WERI-Rb-1 (cell line): ENCODE data around the gene RGL3.
"Not testable (repeated sequence)": the region's sequence is repeated elsewhere in the genome, so short reads cannot be mapped to it uniquely, and the experiment has no call there.

Experiments used
- DNase-seq: peaks from one replicate; pipeline ENCODE4 v3.0.0-alpha.2; 2020
- H3K27ac ChIP-seq: fragments of 250-450 bp; sonication (Bioruptor Pico); 2 replicates; pipeline ENCODE4 v1.5.1; 2020; ENCODE audit warnings: mild to moderate bottlenecking, moderate library complexity
- H3K27me3 ChIP-seq: fragments of 250-450 bp; sonication (Bioruptor Pico); 2 replicates; pipeline ENCODE4 v1.5.1; 2021; ENCODE audit warnings: mild to moderate bottlenecking, low read depth, moderate library complexity; ENCODE audit not compliant: insufficient read depth, severe bottlenecking
- H3K36me3 ChIP-seq: fragments of 250-450 bp; sonication (Bioruptor Pico); 2 replicates; pipeline ENCODE4 v1.5.1; 2020; ENCODE audit warnings: mild to moderate bottlenecking, moderate library complexity
- H3K4me3 ChIP-seq: 2 replicates; pipeline ENCODE4 v1.5.1; 2011; ENCODE audit warnings: low read depth, mild to moderate bottlenecking, control low read depth, low read length
- H3K9me3 ChIP-seq: fragments of 250-450 bp; sonication (Bioruptor Pico); 2 replicates; pipeline ENCODE4 v1.5.1; 2021; ENCODE audit warnings: mild to moderate bottlenecking, moderate library complexity; ENCODE audit not compliant: severe bottlenecking
- TF ChIP-seq, protein P1 (sequence below): IDR thresholded peaks from 2 replicates; pipeline ENCODE4 v1.5.1; 2011; ENCODE audit warnings: low read depth, mild to moderate bottlenecking, control low read depth, inconsistent platforms, low read length

RGL3 gene

GRCh38 chr19:11435057-11435832 lies 16.1 kb upstream of the RGL3 start, which contains the start of the genes ODAD3 and PRKCSH:
ODAD3 (minus strand) TSS chr19:11435121; CDS start chr19:11435016, 105 bp downstream.
PRKCSH (plus strand) TSS chr19:11435635; CDS start chr19:11436118, 483 bp downstream.
- peak; percentile 99 for DNase-seq
- peak within 1 kb of the TSS; percentile 86 for H3K27ac ChIP-seq
- H3K9me3 ChIP-seq: no peaks in the 10 kb centered on the region
- TF ChIP-seq, protein P1, sequence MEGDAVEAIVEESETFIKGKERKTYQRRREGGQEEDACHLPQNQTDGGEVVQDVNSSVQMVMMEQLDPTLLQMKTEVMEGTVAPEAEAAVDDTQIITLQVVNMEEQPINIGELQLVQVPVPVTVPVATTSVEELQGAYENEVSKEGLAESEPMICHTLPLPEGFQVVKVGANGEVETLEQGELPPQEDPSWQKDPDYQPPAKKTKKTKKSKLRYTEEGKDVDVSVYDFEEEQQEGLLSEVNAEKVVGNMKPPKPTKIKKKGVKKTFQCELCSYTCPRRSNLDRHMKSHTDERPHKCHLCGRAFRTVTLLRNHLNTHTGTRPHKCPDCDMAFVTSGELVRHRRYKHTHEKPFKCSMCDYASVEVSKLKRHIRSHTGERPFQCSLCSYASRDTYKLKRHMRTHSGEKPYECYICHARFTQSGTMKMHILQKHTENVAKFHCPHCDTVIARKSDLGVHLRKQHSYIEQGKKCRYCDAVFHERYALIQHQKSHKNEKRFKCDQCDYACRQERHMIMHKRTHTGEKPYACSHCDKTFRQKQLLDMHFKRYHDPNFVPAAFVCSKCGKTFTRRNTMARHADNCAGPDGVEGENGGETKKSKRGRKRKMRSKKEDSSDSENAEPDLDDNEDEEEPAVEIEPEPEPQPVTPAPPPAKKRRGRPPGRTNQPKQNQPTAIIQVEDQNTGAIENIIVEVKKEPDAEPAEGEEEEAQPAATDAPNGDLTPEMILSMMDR: peak; percentile 92
- no peaks in the 10 kb centered on the region for H3K27me3 ChIP-seq
- peaks cover 34% of the 10 kb centered on the region for H3K36me3 ChIP-seq
- H3K4me3 ChIP-seq: peak within 1 kb of the TSS; percentile 59

- H3K27me3 ChIP-seq: no peaks in the 10 kb centered on the region
- no peaks in the 10 kb centered on the region for H3K9me3 ChIP-seq
- no peak for DNase-seq
- H3K36me3 ChIP-seq: peaks cover 33% of the 10 kb centered on the region
- peak overlapping the region; percentile 53 for H3K27ac ChIP-seq
- TF ChIP-seq, protein P1: no peak
- H3K4me3 ChIP-seq: peak overlapping the region; percentile 59
These were observed 15.6 kb upstream of the RGL3 start for GRCh38 chr19:11434703-11435056.

DNA sequence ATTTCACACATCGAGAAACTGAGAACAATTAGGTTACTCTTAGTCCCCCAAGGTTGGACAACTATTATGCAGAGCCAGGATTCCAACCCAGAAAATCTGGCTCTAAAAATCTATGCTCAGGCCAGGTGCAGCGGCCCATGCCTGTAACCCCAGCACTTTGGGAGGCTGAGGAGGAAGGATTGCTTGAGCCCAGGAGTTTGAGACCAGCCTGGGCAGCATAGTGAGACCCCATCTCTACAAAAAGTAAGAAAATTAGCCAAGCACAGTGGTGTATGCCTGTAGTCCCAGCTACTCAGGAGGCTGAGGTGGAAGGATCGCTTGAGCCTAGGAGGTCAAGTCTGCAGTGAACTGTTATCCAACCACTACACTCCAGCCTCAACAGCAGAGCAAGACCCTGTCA lies 14.4 kb upstream of the RGL3 start:
- DNase-seq, H3K4me3 ChIP-seq: not testable (repeated sequence)

GRCh38 chr19:11426656-11427055 lies 7.5 kb upstream of the RGL3 start:
- H3K4me3 ChIP-seq: no peak overlapping the region
- no peak overlapping the region for H3K27ac ChIP-seq
- TF ChIP-seq, protein P1: no peak
- peaks cover 4% of the 10 kb centered on the region for H3K9me3 ChIP-seq
- no peaks in the 10 kb centered on the region for H3K36me3 ChIP-seq
- H3K27me3 ChIP-seq: peaks cover 25% of the 10 kb centered on the region
- no peak for DNase-seq

More for the DNA sequence above, 14.4 kb upstream of the RGL3 start:
- H3K9me3 ChIP-seq, H3K27me3 ChIP-seq, H3K27ac ChIP-seq: not testable (repeated sequence)
- H3K36me3 ChIP-seq: peaks cover 27% of the 10 kb centered on the region

DNA sequence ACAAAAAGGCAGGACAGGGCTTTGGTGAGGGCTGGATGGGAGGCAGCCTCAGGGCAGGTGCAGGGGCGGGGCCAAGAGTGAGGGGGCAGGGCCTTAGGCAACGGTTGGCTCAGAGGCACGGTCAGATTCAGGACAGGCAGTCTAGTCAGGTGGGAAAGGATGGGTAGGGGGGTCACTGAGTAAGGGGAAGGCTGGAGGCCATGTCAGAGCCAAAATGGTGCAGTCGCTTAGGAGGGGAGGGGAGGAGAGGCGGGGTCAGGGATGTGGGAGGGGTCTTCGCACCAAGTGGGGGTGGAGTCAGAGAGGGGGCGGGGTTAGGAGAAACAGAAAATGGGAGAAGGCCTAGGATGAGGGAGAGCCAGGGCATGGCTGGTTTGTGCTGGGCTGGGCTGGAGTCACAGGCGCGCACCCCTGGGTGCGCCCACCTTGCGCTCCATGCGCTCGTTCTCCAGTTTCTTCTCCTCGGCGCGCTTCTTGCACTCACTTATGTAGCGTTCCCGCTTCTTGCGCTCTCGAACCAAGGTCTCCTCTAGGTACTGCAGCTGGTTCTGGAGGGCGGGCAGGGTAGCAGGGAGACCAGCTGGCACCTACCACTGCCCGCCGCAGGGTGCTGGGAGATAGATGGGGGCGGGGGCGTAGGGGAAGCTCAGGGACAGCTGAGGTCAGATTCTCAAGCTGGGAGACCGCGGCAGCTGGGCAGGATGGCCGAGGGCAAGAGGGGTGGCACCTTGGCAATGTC lies 6.8 kb upstream of the RGL3 start:
- Histone ChIP-seq H3K9me3 (peaks cover 6% of the 10 kb centered on the region), H3K27ac (no peak overlapping the region), H3K4me3 (no peak overlapping the region), H3K27me3 (peaks cover 33% of the 10 kb centered on the region), H3K36me3 (no peaks in the 10 kb centered on the region)
- TF ChIP-seq, protein P1: no peak
- no peak for DNase-seq

DNA sequence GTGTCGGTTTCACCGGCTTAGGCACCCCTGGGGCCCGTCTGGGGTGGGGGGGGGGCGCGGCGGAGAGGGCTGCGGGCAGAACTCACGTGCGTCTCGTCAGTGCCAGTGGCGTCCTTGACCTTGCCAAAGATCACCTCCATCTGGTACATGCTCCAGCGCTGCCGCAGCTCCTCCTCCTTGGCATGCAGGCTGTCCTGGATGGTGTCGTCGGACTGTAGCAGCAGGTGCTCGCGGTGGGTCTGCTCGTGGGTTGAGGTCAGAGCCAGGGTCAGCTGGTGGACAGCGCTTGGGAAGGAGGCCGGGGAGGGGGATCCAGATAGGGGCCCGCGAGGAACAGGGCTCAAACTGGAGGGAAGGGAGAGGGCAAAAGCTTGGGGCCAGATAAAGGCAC lies 4.7 kb upstream of the RGL3 start:
- TF ChIP-seq, protein P1: no peak
- Histone ChIP-seq H3K4me3 (no peak overlapping the region), H3K9me3 (peaks cover 6% of the 10 kb centered on the region), H3K27ac (no peak overlapping the region), H3K27me3 (peaks cover 53% of the 10 kb centered on the region), H3K36me3 (no peaks in the 10 kb centered on the region)
- DNase-seq: no peak
